NCI-H1930 (cell line): ENCODE measurements around the gene PRIM2.
A peak's percentile ranks its signal among the peaks of the same experiment; 100 is the strongest.
"Not testable (repeated sequence)": the region's sequence is repeated elsewhere in the genome, so short reads cannot be mapped to it uniquely, and the experiment has no call there.

Experiments
- DNase-seq, 2 experiments: peaks; one replicate each; lab custom pipeline; 2025; lab: John Stamatoyannopoulos, UW

PRIM2 gene

DNA sequence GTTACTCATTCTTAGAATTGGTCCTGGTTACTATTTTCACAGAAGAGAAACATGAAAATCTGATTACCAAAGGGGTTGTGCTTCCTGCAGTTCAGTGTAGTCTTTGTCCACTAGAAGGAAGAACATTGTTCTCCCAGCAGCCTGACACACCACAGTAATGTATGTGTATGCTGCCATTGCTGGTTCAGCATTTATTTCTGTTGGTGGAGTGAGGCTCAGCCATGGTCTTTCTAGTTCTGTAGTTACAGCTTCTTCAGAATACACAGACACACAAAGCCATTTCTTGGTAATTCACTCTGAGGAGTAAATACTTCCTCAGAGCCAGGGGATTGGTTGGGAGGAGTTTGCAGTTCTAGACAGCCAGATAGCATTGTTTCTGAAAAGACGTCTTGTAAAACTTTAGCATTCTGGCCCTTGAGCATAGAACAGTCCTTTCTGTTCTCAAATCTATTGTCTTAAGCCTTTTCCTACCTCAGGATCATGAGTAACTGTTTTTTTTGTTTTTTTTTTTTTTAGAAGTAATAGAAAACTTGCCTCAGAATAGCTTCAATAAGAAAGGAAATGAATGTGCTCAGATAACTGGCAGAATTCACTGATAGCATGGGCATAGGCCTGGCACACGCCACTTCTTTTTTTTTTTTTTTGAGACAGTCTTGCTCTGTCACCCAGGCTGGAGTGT is 128.5 kb downstream of the PRIM2 start:
- DNase-seq, result peak; percentile 11 to 12

GRCh38 chr6:57449496-57450066 is 132.2 kb downstream of the PRIM2 start:
- DNase-seq, result not testable (repeated sequence)

GRCh38 chr6:57459781-57460180 is 142.4 kb downstream of the PRIM2 start:
- DNase-seq, result not testable (repeated sequence)

DNA sequence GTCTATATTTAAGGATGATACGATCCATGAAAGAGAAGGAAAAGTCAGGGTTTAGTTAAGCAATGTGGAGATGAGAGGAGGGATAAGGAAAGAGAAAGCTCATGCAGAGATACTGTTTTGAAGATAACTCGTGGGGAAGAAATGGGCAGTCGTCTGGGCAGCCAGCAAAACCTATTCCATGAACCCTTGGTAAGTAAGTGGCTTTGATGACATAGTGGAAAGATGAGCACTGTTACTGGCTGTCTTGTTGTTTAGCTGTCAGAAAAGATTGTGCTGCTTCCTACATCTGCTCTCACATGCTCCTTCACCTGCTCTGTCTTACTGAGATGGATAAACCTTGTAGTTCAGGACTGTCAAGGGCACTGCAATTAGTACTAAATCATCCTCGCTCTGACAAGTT is 143.6 kb downstream of the PRIM2 start:
- DNase-seq, result not testable (repeated sequence)

DNA sequence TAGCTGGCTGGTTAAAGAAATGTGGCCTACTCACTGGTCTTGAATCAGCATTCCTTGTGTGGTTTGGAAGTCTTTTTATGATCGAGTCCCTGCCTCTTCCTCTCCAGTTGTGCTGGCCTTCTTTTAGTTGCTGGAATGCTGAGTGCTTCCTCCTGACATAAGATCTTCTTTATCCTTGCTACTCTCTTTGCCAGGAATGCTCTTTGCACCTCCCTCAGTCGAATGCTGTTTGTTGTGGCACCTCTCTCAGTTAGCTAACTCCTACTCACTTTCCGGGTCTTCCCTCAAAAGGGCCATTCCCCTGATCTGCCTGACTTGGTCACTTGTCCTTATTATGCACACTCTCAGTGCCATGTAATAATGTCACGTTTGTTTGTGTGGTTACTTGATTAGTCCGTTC is 146.4 kb downstream of the PRIM2 start:
- not testable (repeated sequence) for DNase-seq

GRCh38 chr6:57465968-57466367 is 148.5 kb downstream of the PRIM2 start:
- not testable (repeated sequence) for DNase-seq

DNA sequence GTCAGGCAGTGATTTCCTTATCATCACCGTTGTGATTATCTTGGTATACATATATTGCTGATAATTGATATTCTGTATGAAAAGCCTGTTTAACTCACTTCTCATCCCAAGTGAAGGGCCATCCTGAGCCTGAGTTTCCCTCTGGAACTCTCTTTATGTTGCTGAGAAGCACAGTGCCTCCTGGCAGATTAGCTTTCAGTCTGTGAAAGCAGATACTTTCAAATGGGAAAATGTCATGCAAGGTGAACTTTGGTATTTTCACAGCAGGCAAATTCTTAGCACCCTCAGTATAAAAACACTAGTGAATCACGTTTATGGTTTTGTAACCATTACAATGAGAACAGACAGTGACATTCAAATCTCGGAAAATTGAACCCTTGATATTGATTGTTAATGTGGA is 151.6 kb downstream of the PRIM2 start:
- no peak for DNase-seq

DNA sequence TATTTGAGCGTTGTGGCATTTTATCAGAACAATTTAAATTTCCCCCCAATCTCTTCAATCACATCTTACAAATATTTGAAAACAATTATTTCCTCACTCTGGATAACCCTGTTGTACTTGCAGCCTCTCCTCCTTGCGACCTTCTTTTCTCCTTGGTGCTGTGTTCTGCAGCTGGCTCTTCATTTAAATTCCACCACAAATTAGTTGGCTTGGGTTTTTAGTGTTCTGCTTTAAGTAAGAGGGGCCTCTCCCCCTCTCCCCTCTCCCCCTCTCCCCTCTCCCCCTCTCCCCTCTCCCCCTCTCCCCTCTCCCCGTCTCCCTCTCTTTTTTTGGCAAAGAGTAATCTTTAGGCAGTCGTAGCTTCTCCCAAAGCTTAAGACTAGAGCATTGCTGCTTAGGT is 152.7 kb downstream of the PRIM2 start:
- not testable (repeated sequence) for DNase-seq

- DNase-seq, result not testable (repeated sequence)
Measured at GRCh38 chr6:57471314-57471864, 154.0 kb downstream of the PRIM2 start.

DNA sequence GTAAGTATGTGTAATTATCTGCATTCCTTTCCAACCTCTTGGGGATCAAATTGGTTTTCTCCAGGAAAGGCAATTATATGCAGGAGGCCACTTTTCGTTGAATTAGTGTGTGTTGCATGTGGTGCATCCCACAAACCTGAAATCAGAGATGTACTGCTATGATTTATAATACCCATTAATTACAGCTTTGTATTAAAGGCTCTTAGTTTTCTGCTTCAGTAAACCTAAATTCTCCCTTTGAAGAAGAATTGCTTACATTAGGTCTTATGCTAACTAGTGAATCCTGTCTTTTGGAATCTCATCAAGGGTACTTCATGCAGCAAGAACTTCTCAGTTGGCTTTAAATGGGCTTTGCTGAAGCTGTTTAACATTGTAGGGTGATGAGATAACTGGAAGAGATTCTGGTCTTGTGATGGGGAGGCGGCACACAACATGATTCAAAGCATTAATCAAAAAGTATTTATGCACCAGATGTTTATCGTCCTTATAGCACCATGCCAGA is 155.5 kb downstream of the PRIM2 start:
- DNase-seq, result not testable (repeated sequence)

- DNase-seq, result not testable (repeated sequence)
Measured at GRCh38 chr6:57474862-57475475, 157.5 kb downstream of the PRIM2 start.

GRCh38 chr6:57475656-57476055 is 158.2 kb downstream of the PRIM2 start:
- DNase-seq, result not testable (repeated sequence)

DNA sequence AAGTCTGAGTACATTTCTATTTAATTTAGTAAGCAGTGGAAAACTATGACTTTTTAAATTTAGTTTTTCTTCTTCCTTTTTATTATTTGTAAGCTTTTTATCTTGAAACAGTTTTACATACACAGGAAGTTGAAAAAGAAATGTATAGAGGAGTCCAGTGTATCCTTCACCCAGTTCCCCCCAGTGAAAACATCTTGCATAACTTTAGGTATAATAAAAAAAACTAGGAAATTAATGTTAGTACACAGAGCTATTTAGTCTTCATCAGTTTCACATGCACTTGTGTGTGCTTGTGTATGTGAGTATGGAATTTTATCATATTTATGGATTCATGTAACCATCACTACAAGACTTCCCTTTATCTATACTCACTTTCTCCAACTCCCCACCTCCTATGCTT is 162.8 kb downstream of the PRIM2 start:
- DNase-seq, result not testable (repeated sequence)

- not testable (repeated sequence) for DNase-seq
Measured at GRCh38 chr6:57481121-57481520, 163.7 kb downstream of the PRIM2 start.

GRCh38 chr6:57482471-57482870 is 165.0 kb downstream of the PRIM2 start:
- not testable (repeated sequence) for DNase-seq

DNA sequence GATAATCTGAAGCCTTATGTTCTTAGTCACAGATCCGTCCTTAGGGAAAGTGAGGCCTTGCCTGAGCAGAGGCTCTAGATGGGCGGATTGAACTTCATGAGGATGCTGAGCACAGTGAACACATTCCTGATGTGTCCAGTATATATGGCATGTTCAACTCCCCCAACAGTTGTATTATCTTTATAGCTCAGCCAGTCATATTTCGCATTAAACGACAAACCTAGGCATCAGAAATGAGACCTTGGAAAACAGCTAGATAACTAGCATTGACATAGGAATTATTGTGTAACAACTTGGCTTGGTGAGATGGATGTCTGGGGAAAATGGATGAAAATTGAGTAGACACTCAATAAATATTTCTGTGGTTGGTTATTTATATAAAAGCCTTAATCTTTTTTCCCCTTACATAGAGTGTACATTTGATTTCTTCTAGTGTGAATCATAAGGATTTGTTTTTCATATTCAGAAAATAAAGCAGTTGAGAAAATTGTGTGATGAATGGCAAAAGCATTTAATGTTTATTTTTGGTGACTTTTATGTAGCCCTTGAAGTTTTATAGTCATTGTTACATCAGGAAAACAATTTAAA is 169.2 kb downstream of the PRIM2 start:
- DNase-seq, result not testable (repeated sequence)

GRCh38 chr6:57488551-57488950 is 171.1 kb downstream of the PRIM2 start:
- DNase-seq, result not testable (repeated sequence)

DNA sequence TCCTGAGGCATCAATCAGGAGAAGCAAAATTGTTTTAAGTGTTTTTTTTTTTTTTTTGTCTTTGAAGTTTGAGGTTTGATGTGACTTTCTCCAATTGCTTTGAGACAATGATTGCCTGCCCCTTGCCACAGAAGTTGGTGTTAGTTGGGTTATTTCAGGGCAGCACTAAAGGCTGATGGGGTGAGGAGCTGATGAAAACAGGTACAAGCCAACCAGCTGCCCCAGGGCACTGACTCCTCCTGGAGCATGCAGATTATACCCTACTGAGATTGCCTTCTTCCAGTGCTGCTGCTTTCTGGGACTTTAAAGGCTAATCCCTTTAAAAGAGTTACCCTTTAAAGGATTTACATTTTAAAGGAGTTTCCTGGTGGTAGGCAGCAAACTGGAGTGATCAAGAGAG is 172.5 kb downstream of the PRIM2 start:
- DNase-seq, result not testable (repeated sequence)

DNA sequence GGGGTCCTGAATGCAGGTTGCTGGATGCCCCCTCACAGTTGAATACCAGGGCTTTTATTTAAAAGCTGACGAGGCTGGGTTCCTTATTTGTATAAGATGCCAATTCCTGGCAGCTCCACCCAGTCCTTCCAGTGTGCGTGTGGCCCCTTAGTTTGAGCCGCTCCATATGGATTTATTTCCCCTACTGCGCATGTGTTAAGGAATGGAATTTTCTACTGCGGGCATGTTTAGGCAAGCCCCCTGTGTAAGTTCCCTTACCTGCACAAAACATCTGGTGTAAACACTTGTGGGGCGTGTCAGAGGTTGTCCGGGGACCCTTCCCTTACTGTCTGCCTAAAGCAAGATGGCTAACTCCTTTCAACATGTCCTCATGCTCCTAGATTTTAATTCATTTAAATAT is 174.4 kb downstream of the PRIM2 start:
- DNase-seq, result not testable (repeated sequence)

GRCh38 chr6:57496251-57496650 is 178.8 kb downstream of the PRIM2 start:
- not testable (repeated sequence) for DNase-seq

- DNase-seq, result not testable (repeated sequence)
Measured at GRCh38 chr6:57500368-57501021, 183.1 kb downstream of the PRIM2 start.

- DNase-seq, result not testable (repeated sequence)
Measured at GRCh38 chr6:57502387-57502786, 185.0 kb downstream of the PRIM2 start.
